IPS DF 4.7 (cell line): ENCODE data around the gene C11orf91.
"Not testable (repeated sequence)": the region's sequence is repeated elsewhere in the genome, so short reads cannot be mapped to it uniquely, and the experiment has no call there.

Experiments used
- DNase-seq: peaks from one replicate; pipeline ENCODE4 v3.0.0-alpha.2; 2013; ENCODE audit warnings: low spot score; ENCODE audit errors: extremely low read depth

C11orf91 gene

GRCh38 chr11:33721984-33722383 is 21.4 kb upstream of the C11orf91 start:
- no peak for DNase-seq

DNA sequence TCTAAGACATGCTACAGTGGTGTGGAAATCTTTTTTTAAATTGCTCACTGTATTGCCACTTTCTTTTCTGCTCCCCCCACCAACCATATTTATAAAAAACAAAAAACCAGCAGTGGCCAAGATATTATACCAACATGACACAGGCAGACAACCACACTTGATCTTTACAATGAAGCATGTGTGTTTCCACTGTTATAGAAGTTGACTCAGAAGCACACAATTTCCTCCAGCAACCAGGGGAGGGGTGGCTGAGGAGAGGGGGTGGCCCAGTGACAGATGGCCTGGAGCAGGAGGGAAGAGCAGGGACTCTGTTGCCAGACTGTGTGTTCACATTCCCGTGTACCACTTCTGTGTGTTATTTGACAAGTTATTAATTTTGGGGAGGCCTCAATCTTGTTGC is 20.8 kb upstream of the C11orf91 start:
- no peak for DNase-seq

- DNase-seq, result no peak
Measured at GRCh38 chr11:33719587-33719986, 19.0 kb upstream of the C11orf91 start.

DNA sequence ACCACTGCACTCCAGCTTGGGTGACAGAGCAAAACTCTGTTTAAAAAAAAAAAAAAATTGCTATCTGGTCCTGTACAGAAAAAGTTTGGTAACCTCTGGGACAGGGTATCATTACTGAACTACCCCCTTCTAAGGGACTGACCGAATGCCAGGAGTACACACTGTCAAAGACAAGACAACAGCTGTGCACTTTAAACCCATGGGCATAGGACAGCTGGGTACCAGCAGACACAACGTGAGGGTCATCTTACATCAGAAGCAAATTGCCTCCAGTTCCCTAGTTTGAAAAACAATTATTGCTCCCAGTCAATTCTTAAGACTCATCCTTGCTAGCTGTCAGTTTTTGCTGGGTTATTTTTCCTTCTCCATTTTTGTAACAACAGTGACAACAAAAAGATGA is 17.8 kb upstream of the C11orf91 start:
- DNase-seq, result no peak

DNA sequence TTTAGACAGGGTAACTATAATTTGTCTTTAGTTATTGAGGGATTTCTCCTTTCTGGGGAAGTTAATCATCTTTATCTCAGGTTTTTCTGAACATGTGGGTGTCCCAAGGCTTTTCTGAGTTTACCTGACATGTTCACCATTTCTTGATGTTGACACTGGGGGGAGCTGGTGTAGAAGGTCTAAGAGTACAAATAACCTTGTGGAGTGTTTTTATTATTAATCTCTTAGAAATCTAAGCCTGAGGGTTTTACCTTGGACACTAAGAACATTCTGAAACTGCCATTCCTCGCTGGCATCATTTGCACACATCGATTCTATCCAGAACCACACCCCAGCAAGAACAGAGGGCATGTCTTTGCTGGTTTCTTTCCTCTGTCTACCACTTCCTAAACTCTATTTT is 15.6 kb upstream of the C11orf91 start:
- no peak for DNase-seq

DNA sequence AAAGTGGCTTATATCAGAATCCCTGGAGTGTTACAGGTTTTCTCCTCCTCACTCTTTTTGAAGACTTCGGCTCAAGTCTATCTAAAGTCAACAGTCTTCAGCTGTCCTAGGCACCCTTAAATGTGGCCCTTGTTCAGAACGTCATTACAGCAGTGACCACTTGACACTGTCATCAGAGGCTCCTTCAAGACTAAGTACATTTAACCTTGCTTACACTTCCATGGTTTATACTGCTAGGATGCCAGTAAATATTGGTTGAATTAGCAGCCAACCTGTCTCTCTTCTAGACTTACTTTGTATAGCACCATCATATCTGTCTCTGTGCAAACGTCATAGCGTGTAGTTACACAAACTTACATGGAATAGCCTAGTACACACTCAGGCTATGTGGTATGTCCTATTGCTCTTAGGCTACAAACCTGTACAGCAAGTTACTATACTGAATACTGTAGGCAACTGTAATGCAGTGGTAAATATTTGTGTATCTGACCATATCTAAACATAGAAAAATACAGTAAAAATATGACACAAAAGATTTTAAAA is 13.3 kb upstream of the C11orf91 start:
- no peak for DNase-seq

- no peak for DNase-seq
Measured at GRCh38 chr11:33713151-33713855, 12.7 kb upstream of the C11orf91 start.

DNA sequence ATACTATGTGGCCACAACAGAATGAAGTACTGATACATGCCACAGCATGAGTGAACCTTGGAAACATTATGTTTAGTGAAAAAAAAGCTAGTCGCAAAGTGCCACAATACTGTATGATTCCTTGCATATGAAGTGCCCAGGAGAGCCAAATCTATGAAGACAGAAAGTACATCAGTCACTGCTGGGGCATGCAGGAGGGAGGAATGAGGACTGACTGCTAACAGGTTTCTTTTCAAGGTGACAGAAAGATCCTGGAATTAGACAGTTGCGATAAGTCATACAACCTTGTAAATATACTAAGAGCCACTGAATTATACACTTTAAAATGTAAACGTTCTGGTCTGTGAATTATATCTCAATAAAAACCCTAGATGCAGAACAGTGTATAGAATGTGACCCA is 11.8 kb upstream of the C11orf91 start:
- DNase-seq, result no peak

- no peak for DNase-seq
Measured at GRCh38 chr11:33709466-33709865, 8.8 kb upstream of the C11orf91 start.

DNA sequence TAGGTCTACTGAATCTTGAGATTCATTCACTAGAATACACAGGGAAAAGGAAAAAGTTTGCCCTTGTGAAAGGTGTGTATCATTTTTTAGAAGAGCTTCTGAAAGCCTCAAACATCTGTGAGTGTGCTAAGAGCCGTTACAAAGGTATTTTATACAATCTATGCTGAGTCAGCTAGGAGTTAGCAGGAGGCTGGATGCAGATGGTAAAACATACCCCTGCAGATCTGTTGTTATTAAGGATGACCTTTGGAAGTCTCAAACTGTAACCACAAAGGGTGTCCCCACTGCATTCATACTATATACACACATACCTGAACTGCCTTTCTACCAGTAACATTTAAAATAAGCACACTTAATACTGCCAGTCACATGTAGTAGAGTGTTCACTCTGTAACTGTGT is 8.4 kb upstream of the C11orf91 start:
- no peak for DNase-seq

DNA sequence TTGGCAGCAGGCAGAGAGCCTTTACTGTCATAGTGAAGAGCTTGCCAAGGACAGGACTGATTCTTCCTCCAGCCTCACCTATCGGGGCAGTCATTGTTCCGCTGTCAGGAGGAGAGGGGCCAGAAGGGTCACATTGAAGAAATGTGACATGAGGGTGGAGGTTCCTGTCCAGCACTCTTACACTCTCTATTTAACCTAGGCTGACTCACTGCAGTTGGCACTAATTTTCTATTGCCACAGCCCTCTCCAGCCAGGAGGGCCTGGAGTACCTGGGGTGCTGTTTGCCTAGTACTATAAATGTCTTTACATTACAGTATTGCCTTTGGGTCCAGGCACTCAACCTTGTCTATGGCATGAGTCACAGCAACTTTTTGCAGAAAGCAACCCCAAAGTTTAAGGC is 7.2 kb upstream of the C11orf91 start:
- not testable (repeated sequence) for DNase-seq

DNA sequence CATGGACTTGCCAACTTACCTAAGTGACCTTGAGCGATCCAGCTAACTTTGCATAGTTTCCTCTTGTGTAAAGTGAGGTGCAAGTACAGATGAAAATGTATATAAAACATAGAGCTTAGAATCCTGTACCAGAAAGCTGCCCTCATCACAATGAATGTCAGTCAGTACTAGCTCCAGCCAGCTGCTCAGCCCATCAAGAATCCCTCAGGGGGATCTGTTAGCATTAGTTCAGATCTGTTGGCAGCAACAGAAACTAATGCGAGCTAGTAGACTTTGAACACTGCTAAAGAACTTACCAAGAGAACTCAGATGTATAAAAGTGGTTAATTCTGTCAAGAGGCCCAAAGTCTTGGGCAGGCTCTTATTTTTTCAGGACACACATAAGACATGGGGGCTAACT is 6.3 kb upstream of the C11orf91 start:
- no peak for DNase-seq

DNA sequence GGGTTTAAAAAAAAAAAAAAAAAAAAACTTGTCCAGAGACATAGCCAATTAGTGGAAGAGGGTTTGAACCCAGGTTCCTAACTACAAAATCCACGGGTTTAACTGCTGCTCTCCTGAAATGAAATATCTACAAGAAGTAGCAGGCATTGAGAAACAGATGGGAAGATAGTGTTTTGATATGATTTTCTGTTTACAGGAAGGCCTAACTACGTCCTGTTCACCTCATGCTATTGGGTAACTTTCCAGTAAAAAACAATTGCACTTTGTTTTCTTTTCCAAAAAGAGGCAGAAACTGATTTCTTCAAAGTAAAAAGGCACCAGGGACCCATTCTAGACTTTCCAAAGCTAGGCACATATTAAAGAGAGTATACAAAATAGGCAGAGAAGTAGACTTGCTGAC is 5.9 kb upstream of the C11orf91 start:
- DNase-seq, result no peak

DNA sequence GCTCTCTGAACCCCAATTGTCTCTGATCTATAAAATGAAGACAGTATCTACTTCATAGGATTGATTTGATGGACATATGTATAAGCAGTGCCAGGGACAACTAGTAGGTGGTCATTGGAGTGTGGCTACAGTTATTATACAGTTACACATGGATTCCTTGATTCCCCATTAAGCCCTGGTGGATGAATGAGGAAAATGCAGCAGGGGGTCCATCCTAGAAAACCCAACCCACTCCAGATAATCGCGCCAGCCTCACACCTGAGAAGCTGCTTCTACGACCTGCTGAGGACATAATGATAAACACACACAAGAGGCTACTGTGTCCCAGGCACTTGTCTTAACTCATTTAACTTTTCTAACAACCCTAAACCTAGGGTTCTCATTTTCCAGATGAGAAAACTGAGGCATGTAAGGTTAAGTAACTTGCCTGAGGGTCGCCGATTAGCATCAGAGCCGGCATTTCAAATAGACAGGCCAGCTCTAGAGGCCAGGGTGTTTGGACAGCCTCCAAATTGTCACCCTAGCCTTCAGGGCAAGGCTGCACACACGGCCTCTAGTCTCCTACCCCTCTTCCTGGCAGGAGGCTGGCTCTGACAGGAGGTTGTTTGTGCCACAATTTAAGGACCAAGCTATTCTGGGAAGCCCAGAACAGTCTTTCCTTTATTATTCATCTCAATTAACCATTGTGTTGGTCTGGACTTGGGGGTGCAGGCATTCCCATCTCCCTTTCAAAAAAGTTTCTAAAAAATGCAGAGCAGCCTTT is 3.8 kb upstream of the C11orf91 start:
- no peak for DNase-seq

- DNase-seq, result no peak
Measured at GRCh38 chr11:33703788-33704187, 3.2 kb upstream of the C11orf91 start.

- DNase-seq, result no peak
Measured at GRCh38 chr11:33703234-33703633, 2.6 kb upstream of the C11orf91 start.

DNA sequence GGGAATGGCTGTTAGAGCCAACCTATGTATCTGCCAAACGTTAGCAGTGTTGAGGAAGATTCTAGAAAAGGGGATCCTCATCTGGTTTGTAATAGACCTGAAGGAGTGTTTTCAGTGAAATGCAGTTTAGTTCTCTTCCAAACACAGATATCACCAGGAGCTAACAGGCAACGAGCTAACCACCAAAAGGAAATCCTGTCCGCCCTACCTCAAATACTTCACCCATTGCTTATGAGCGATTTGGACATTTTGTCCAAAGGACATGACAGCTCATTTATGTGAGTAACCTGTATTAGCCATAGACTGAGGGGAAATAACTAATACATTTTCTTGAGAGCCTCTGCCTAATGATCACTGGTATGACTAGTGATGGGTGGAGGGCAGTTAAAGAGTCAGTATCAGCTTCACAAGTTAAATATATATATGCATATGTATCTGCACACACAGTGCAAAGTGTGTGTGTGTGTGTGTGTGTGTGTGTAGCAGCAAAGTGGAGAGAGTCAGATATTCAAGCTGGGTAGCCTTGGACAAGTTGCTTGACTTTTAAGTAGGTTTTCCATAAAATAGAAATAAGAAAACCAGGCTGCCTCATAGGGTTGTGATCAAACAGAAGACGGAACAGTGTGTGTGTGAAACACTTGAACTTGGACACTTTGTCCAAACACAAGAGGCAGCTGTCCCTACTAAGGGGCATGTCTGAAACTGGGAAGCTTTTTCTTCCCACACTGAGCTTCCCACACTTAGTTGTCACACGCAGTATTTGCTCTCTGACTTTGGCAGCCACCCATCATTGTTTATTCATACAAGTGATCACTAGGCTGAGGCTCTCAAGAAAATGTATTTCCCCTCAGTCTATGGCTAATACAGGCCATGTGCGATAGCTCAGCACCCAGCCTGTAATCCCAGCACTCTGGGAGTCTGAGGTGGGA is 940 bp upstream of the C11orf91 start:
- DNase-seq, result no peak

GRCh38 chr11:33700063-33700501 is 544 bp downstream of the C11orf91 start:
- DNase-seq, result no peak

DNA sequence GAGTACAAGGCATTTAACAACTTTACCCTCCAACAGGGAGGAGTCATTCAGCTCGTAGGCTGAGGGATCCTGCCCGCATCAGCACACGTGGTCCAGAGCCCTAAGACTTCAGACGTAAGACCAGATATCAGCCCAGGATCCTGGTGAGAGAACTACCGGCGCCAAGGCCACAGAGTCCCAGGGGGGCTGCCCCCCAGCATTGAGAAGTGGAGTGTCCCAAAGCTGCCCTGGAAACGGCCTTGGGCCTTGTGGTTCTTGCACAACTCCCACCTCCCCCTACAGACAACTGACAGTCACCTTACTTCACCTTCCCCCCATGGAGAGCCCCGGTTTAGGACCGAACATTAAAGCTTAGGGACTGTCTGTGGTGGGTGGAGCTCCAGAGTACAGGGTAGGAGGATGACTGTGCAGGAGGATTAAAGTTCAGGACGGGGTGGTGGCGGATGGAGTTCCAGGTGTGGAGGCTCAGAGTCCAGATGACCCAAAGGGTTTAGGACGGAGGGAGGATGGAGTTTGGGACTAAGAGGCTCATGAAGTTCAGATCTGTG is 1.0 kb downstream of the C11orf91 start:
- DNase-seq, result no peak

DNA sequence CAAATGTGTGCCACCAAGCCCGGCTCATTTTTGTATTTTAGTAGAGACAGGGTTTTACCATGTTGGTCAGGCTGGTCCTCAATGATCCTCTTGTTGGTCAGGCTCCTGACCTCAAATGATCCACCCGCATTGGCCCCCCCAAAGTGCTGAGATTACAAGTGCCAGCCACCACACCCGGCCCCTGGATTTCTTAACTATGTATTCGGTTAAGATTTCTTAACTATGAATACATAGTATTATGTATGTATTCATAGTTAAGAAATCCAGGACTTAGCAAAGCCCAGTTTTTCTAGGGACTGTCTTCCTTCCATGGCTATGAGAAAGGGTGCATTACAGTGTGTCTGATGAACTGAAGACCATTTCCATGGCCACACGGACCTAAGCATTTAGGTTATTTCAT is 1.7 kb downstream of the C11orf91 start:
- DNase-seq, result no peak

DNA sequence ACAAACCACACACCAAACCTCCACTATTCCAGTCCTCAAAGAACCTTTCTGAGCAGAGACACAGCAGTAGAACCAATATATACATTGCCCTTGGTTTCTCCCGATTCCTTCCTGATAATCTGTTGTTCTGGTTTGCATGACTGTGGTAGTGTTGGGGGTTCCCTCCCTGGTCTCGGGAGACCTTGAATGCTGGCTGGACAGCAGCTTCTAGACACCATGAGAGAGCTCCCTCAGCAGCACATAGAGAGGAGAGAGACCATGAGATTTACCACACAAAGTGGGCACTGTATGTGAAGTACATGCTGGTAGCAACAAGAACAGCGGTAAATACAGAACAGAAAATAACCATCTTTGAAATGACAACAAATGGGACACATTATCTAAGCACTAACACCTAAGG is 2.6 kb downstream of the C11orf91 start:
- no peak for DNase-seq
